Putamen (tissue), 1 donor: Measurements from ENCODE around the gene MRPL40.

ENCODE experiments used
- DNase-seq: peaks from one replicate; pipeline ENCODE4 v3.0.0-alpha.2; 2016; ENCODE audit warnings: low spot score

MRPL40 gene

DNA sequence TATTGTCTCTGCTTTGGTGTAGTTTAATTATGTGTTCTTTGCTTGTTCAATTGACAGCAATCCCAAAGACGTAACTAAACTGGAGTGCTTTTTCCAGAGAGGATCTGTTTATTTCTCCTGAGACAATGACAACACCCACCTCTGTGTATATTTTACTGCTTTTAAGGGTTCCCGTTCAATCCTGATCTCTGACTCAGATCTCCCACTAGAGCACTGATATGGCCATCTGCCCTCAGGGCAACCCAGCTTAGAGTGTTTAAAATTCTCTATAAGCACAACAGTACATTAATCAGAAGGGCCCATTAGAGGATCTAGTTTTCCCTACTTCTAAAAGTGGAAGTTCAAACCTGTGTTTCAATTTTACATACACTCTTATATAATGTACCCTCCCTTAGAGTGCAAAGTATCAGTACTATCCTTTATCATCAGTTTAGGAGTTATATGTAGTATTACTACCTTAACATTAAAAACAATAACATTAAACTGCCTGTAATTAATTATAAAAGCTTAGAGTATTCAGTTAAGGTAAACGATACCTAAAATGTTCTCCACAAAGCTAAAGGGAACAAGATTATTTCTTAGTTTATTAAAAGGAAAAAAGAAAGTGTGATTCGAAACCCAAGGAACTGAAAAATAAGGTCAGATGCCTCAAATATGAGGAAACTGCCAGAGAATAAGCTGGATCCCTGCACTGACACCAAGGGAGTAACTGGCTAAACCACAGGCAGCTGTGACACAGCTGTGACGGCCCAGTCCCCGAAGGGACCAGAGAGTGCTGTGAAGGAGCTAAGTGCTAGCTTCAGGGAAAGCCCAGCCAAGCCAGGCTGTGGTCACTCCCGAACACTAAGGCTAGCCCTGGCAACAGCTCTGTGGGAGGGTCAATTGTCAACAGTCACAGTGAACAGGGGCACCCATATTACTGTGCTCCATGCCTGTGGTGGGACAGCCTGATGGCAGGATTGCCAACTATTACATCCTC is 31.4 kb downstream of the MRPL40 start:
- DNase-seq, result no peak

DNA sequence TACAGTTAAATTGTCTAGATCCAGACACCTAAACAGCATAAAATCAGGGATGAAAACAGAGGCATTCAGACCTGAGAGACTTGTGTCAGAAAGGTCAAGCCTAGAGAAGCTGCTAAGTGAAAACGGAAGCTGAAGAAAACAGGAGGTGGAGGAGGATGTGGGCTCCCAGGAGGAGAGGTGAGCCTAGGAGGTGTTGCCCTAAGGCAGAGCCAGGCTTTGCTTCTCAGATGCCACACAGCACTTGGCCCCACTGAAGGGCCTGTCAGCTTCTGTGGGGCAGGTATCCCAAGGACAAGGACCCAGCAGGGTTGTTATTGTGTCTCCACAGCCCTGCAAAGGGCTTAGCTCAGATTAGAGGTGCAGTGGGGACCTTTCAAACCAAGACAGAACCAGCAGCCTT is 32.2 kb downstream of the MRPL40 start:
- no peak for DNase-seq

DNA sequence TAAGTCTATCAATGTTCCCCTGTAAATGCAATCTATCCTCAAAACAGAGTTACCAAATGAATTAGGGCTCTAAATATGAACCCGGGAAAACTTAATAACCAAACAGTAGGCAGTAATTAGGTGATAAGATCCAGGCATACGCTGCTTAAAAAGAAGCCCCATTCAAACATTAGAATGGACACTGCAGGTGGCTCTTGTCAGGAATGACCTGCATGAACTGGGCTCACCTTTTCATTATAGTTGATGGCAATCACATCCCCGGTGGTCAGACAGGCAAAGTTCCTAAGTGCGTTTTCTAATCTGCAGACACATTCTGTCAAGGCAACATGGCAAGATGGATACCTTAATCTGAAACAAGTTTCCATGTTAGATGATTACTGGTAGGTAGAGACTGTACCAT is 32.6 kb downstream of the MRPL40 start:
- DNase-seq, result no peak

DNA sequence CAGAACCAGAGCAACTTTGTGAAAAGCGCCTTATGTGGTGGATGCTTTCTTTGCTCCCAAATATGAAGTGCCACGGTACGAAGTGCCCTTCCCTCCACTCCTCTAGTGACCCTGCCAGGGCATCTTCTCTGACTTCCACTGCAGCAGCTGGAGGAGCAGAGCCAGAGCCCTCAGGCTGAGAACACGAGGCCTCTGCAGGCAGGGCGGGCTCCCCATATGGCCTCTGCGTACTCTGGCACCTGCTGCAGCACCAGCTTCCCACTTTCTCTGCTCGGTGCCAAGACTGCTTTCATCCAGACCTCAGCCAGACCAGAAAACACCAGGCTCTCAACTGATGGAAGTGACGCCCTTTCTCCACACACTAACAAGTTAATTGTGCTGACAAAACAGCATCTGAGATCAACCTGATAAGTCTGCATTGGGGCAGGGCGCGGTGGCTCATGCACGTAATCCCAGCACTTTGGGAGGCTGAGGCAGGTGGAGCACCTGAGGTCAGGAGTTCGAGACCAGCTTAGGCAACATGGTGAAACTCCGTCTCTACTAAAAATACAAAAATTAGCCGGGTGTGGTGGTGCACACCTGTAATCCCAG is 33.9 kb downstream of the MRPL40 start:
- DNase-seq, result no peak

DNA sequence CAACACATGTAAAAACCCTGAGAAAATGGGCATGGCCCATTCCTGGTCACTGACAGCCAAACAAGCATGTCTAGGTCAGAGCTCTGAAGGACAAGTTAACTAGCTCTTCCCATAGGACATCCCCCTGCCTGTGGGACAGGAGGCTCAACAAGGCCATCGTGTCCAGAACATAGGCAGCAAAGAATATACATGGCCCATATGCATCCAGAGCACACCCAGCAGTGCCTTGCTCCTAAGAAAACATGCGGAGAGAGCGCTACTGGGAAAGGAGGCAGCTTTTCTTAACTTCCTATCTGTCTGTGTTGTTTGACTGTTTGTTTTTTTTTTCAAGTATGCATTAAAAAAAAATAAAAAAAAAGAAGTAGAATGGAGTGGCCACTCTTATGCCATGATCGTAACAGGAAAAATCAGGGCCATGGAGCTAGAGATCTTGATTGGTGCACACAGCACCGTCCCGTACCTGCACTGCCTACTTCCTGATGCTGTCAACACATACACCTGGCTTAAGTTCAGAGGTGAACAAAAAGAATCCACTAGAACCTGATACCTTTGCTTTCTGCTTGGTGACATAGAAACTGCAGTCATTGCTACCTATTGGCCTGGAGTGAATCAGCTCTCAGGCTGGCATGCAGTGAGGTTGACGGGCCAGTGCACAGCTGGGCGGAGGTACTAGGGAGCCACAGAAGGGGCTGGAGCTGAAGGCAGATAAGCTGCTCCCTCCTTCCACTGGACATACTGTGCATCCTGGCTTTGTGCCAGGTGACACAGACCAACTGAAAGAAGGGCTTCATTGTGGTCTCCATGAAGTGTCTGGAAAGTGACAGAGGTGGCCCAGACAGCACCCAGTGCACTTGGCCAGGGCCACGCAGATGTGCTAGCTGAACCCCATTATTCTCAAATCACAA is 34.8 kb downstream of the MRPL40 start:
- no peak for DNase-seq

DNA sequence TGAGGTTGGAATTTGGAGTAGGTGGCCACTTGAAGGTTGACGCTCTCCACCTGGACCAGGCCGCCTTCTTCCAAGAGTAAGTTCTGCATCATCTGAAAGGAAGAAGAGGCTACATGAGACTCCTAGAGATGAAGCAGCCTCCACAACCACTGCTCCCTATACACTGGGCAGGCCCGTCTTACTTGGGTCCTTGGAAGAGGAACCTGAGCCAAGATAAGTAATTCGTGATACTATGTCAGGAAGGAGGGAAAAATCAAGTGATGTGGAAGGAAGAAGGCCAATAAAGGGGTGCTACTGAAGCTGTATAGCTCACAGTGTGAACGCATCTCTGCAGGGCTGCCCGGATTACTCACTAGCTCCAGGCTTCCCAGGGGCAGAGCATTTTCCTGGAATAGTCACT is 35.6 kb downstream of the MRPL40 start:
- no peak for DNase-seq

DNA sequence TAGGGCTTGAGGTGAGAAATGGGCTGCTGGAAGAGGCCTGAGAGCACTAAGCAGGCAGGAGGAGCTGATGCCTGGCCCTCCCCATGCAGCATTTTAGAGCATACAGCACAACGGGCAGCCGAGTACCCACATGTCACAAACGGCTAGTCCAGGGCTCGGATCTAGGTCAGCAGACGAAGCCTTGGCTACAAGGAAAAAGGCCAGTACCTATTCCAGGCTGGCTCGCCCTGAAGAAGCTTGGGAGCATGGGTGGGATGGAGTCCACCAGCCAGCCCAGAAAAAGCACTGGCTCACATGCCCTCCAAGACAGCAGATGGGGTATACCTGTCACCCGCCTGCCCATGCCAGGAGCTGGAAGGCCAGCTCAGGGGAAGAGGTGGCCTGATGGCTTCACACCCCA is 37.1 kb downstream of the MRPL40 start:
- DNase-seq, result no peak

DNA sequence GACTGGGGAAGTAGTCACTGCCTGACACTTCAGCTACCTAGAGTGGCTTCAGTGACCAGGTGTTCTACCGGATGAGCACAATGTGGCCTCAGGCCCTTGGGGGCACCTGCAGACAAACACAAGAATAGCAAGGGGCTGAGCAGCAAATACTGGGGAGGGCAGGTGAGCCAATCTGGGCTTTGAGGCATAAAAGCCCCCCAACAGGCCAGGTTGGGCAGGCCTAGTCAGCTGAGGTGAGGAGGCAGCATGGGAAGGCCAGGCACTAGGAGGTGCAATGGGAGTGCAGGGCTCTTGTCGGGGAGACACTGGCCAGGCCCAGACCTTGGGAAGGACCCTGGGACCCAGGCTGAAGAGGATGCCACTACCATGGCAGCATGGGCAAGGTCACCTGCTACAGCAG is 37.7 kb downstream of the MRPL40 start:
- DNase-seq, result no peak

DNA sequence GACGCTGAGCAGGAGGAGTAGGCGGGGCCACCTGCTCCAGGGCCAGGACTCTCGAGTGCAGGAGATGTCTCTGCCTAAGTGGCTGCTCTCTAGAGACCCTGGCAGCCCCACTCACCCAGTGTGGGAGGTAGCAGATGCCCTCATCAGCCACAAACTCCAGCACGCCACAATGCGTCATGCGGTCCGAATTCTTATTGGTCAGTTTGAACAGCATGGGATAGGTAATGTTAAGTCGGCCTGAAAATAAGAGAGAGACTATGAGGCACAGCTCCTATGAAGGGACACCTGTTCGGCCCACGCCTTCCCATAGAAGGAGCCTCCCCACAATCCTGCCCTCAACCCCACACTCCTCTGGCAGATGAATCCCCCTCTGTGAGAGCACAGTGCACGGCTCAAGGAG is 39.2 kb downstream of the MRPL40 start:
- no peak for DNase-seq

DNA sequence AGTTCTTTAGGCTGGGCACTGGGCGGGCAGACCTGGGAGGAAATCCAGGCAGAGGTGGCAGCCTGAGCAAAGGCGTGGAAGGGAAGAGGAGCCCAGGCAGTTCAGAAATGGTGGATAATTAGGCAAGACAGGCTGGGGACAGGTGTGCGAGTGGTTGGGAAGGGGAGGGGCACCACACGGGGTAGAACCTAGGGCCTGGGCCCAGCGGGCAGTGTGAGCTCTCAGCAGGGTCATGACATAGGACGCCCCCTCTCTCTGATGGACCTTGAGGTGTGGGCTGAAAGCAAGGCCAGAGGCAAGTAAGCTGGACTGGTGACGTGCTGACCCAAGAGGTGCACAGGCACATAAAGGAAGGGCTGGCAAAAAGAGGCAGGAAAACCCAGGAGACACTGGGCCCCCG is 39.9 kb downstream of the MRPL40 start:
- DNase-seq, result no peak

DNA sequence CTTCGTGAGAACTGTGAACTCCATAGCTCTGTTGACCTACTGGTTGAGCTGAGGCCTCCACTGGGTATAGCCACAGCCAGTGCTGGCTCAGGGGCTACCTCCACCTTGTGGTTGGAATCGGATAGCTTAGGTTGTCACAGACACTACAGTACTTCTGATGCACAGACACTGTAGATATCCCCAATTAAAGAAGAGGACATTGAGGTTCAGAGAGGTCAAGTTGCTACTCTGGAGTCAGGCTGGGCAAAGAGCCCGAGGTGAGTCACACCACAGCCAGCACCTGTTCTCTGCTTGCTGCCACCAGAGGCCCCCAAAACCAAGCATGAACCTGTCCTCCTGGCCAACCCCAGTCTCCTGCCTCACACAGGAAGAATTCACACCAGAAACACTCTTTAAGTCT is 41.2 kb downstream of the MRPL40 start:
- DNase-seq, result no peak

DNA sequence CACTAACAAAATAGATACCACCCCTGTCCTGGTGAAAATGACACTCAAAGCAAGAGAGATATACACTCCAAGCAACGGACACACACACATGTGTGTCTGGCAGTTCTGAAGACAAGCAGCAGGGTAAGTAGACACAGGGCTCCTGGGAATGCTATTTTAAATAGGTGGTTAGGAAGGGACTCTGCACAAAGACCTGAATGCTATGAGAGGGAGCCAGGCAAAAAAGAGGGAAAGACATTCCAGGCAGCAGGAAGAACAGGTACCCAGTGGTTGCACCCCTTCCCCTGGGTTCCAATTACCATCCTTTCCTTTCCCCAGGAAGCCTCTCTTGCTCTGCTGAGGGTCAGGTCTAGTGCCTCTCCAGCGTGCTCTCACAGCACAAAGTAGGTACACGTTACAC is 43.7 kb downstream of the MRPL40 start:
- DNase-seq, result no peak

DNA sequence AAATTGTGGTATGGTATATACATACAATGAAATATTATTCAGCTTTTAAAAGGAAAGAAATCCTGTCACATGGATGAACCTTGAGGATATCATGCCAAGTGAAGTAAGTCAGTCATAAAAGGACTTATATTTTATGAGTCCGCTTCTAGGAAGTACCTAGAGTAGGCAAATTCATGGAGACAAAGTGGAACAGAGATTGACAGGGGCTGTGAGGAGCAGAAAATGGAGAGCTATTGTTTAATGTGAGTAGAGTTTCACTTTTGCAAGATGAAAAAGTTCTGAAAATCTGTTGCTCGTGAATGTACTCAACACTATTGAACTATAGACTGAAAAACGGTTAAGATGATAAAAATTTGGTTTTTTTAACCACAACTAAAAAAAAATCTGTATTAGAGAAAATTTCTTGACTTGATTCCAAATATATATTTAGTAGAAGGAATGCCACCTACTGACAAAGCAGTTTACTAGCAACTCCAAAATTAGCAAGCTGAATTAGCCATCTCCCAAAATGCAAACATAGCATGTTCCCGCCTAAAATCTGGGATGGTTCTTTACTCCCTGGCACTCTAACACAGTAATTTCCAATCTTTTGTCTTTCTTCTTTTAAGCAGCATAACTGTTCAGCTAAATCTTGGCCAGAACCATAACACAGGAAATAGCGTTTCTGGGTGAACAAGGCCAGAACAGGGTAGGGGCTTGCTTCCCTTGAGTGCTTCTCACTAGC is 45.1 kb downstream of the MRPL40 start:
- DNase-seq, result no peak

DNA sequence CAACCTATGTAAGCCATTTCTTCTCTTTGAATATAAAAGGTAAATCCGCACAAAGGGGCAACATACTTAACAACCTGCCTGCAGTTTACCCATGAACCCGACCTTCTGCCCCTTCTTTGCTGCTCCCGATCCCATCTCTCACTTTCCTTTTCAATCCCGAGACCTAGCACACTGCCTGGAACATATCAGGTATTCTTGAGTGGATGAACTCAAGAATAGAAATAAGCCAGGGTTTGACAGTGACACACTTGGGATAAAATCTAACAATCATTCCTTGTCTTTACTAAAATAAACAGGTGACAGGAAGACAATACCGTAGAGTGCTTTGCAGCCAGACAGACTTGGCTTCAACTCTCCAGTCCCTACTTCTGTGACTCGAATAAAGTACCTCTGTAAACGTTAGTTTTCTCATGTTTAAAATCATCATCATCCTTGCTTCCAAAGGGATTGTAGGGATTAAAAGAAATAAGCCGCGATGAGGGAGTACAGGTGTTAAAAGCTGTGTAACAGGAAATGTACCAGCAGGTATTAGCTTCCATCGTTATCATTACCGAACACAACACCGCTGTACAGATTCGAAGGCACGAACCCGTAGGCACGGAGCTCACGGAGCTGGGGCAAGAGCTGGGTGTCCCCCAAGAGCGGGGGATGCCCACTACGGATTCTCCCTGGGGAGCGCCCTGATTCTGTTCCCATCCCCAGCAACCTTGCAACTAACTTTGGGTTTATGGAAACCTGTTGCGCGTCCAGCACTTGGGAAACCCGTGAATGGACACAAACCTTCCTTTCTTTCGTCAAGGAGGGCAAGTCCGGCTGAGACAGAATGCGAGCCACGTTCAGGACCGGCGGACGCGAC is 45.9 kb downstream of the MRPL40 start:
- DNase-seq, result no peak

DNA sequence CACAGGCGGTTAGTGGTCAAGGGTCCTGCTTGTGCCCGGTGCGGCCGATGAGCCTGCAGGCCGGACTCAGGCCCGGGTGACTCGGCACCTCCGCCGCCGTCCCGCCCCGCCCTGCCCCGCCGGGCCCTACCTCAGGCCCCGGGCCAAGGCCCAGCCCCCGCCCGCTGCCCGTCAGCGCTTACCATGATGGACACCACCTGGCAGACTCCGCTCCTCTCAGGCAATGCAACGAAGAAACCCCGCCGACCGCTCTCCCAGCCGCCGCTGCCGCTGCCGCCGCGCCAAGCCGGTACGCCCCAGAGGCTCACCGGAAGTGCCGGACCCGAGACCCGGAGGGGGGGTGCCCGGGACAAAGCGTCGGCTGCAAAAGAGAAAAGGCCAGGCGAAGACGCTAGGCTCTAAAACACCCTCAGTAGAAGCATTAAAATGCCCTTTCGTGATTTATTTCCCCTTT is 46.6 kb downstream of the MRPL40 start, which contains the start of gene UFD1:
UFD1 (minus strand) TSS at position 293 of the 454 bp plus-strand sequence; CDS start at position 185, 108 bp downstream.
- peak; percentile 83 for DNase-seq

DNA sequence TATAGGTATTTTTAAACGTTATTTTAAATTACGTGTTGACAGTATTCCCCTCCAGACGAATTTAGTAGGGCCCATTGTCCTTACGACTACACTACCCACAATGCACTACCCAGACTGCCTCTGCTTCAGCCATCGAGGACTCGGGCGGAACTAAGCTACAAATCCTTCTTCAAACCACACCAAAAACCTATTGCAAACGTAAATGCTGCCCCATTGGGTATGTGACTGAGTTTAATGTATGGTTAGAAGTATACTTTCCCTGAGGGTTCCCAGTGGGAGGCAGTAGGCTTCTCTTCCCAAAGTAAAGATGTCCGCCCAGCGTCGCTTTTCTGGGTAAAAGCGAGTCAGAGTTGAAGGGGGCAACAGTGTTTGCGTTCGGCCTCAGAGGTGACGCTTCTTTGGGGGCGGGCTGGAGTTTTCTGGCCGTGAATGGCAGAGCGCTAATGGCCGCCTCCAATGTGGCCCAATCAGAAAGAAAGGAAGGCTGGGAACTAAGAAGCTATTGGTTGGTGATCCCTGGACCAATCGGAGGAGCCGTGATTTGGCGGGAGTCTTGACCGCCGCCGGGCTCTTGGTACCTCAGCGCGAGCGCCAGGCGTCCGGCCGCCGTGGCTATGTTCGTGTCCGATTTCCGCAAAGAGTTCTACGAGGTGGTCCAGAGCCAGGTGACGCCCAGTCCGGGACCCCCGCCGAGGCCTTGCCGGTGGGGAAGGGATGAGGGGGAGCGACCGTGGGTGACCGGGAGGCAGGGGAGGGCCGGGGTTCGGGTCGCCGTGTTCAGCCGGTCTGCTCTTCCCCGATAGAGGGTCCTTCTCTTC is 47.2 kb downstream of the MRPL40 start, which contains the start of gene CDC45:
CDC45 (plus strand) TSS at position 566 of the 818 bp plus-strand sequence; CDS start at position 615, 49 bp downstream.
- DNase-seq, result peak; percentile 99

DNA sequence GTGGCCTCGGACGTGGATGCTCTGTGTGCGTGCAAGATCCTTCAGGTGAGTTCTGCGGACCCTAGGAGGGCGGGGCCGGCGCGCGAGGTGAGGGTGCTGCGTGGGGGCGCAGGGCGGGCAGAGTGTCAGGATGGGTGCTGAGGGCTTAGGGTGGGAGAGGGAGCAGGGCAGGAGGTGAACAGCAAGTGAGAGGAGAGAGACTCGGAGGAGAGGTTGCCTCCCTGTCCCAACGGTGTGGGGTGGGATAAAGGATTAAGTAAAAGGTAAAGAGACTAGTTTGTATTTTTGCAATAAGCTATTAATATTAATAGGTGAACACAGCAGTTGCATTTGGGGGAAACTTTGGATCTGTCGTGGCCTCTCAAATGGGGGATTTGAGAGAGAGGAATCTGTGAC is 47.8 kb downstream of the MRPL40 start:
- no peak for DNase-seq

DNA sequence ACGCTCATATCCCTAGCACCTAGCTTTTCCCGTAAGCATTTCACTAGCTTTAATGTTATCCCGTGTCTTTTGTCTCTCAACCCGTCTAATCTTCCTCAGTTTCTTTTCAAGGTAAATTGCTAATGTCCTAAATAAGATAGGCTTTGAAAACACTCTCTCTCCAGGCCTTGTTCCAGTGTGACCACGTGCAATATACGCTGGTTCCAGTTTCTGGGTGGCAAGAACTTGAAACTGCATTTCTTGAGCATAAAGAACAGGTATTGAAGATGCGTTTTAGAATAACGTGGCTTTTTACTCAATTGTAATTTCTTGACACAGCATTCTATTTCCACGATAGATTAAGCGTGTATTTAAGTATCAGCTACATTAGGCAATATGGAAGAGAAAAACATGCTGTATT is 48.4 kb downstream of the MRPL40 start:
- no peak for DNase-seq

DNA sequence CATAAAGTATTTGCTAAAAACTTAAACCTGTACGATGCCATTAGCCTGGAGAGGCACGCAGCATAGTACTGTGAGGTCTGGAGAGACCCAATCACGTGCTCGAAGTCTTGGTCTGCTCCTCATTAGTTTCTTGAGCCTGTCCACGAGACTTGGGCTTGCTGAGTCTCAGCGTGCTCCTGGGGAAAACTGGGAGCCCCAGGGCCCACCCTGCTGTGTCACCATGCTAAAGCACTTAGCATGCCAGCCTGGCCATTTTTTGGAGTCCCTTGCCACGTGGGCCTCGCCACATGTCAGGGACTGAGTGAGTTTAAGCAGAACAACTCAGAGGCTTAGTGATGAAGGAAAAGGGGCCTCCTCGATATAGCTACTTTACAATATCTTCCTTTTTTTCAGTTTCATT is 50.0 kb downstream of the MRPL40 start:
- DNase-seq, result no peak
